Body of pancreas (tissue), 4 donors: Measurements from ENCODE around the gene ST3GAL6. TPM values are rescaled to one million over a fixed set of nuclear protein-coding genes. Genes with fewer than 3 reads are reported as not detected.

Experiments
- ATAC-seq: fragments of 150-250 bp; one replicate; pipeline ENCODE4 v1.9.1; 2016
- DNase-seq, 4 donors: peaks; one replicate each; pipeline ENCODE4 v3.0.0-alpha.2; 2019
- H3K27ac ChIP-seq, 4 donors: fragments of 200-600 bp; sonication (generic); 1 replicate in 3 of 4; 2 replicates in 1 of 4; pipeline versions ENCODE4 v1.5.1 to v1.6.1; 2016 to 2019; ENCODE audit warnings: mild to moderate bottlenecking in 1 of 4, mixed read lengths in 1 of 4, moderate library complexity in 1 of 4
- H3K27me3 ChIP-seq, 2 donors: fragments of 200-600 bp; sonication (generic); one replicate each; pipeline ENCODE4 v1.6.0; 2016; ENCODE audit warnings: mild to moderate bottlenecking in 1 of 2
- H3K36me3 ChIP-seq, 2 donors: fragments of 200-600 bp; sonication (generic); replicated peaks in 1 of 2; 2 replicates each; pipeline ENCODE4 v1.5.1; 2016; ENCODE audit warnings: low read depth in 2 of 2; ENCODE audit not compliant: insufficient read depth in 1 of 2
- H3K4me1 ChIP-seq: fragments of 200-600 bp; sonication (generic); one replicate; pipeline ENCODE4 v1.6.0; 2016
- H3K4me3 ChIP-seq, 2 donors: fragments of 200-600 bp; sonication (generic); 1 replicate in 1 of 2; 2 replicates in 1 of 2; pipeline ENCODE4 v1.5.1; 2016 to 2019
- H3K9me3 ChIP-seq, 3 donors: fragments of 200-600 bp; sonication (generic); 1 replicate in 2 of 3; 2 replicates in 1 of 3; pipeline ENCODE4 v1.5.1; 2016
- POLR2A ChIP-seq, 3 donors: fragments of 450-650 bp; IDR thresholded peaks; one replicate each; pipeline ENCODE4 v1.6.1; 2016; ENCODE audit warnings: antibody characterized with exemption in 3 of 3, mild to moderate bottlenecking in 2 of 3
- WGBS, 2 donors: methylation state at CpG; one replicate each; pipeline ENCODE4 v1.1.5; 2017; 5-methylcytosine and 5-hydroxymethylcytosine counted together
- intact Hi-C: fragments of 100-400 bp; cut with DNase I; formaldehyde crosslinking; loops from one replicate; pipeline ENCODE4 v1.15.1; 2023
- total RNA-seq, 2 donors: library from RNA; depleted of rRNA; stranded (reverse); fragments of >200 nt; gene quantifications; one replicate each; pipeline ENCODE4 v1.1.0, GENCODE V29; 2016
- TF ChIP-seq, protein P1 (sequence below), 7 experiments: fragments of 450-650 bp in 4 of 7; fragments of 200-600 bp in 3 of 7; sonication (generic) in 3 of 7; IDR thresholded peaks; one replicate each; pipeline ENCODE4 v1.5.1; 2016 to 2019; ENCODE audit warnings: antibody characterized with exemption in 7 of 7

Gene ST3GAL6
- total RNA-seq, 2 donors from 2014 or later, result 8.0 to 35.3 TPM

DNA sequence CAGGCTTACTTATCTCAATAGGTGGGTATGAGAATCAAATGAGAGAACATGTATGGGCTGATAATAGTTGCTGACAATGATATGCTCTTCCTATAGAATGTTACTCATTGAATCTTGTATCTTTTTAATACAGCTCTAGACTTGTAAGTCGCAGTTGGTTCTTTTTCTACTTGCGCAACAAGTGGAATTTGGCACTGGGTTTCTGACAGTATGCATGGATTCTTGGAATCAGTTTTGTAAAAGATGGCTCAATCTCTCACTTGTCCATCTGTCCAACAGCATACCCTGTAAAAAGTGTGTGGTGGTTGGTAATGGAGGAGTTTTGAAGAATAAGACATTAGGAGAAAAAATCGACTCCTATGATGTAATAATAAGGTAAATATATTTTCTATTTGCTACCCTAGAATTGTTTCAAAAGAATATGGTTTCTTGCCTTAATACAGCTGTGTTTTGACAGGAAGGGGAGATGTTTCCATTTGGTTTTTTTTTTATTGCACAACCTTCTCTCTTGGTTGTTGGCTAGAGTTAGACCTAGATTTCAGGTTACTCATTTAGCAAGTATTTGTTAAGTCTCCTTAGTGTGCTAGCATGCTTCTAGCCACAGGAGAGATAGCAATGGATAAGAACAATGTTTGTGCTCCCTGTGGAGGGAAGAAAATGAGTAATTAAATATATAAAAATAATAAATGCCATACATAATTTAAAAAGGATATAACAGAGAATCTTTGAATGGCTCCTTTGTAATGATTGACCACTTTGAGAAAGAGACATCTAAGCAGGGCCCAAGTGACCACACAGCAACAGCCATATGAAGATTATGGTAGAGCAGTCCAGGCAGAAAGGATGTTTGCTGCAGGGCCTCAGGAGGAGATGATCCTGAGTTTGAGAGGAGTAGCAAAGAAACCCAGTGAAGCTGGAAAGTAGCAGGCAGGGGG is 21.8 kb downstream of the ST3GAL6 start:
- H3K4me1 ChIP-seq, result peaks cover 24% of the 10 kb centered on the region
- H3K27me3 ChIP-seq, result no peaks in the 10 kb centered on the region
- H3K9me3 ChIP-seq, result no peaks in the 10 kb centered on the region
- H3K27ac ChIP-seq, result peak overlapping the region in 1 of 4 donors; percentile 60
- no peak overlapping the region for H3K4me3 ChIP-seq
- DNase-seq (no peak), ATAC-seq (peak; percentile 48)
- WGBS, 2 donors, result 66 to 75% methylated on average over 3 of the region's 3 CpGs
- TF ChIP-seq POLR2A (IDR thresholded peaks at IDR 0.05), result no peak
- TF ChIP-seq, protein P1, sequence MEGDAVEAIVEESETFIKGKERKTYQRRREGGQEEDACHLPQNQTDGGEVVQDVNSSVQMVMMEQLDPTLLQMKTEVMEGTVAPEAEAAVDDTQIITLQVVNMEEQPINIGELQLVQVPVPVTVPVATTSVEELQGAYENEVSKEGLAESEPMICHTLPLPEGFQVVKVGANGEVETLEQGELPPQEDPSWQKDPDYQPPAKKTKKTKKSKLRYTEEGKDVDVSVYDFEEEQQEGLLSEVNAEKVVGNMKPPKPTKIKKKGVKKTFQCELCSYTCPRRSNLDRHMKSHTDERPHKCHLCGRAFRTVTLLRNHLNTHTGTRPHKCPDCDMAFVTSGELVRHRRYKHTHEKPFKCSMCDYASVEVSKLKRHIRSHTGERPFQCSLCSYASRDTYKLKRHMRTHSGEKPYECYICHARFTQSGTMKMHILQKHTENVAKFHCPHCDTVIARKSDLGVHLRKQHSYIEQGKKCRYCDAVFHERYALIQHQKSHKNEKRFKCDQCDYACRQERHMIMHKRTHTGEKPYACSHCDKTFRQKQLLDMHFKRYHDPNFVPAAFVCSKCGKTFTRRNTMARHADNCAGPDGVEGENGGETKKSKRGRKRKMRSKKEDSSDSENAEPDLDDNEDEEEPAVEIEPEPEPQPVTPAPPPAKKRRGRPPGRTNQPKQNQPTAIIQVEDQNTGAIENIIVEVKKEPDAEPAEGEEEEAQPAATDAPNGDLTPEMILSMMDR (IDR thresholded peaks at IDR 0.05), result no peak
- H3K36me3 ChIP-seq, result no peaks in the 10 kb centered on the region
- intact Hi-C loops, result no loop called here

DNA sequence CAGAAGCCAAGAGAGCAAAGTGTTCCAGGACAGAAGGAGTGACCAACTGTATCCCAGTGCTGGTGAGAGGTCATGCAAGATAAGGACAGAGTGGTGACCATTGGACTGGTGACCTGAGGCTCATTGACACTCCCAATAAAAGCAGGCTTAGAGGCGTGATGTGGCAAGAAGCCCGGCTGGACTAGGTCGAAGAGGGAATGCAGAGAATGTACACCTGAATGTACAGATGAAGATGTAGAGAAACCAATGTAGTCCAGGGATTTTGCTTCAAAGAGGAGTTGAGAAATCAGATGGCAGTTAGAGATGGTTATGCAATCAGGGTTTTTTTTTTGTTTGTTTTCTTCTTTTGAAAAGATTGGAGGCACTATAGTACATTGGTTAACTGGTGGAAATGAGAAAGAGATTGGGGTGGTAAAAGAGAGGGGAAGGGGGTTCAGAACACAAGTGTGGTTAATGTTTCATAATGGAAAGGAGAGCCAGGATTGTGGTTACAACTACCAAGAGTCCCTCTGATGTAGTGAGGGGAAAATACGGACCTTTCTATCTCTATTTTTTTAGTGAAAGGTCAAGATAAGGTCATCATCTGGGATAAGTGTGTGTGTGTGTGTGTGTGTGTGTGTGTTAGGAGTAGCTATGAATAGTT is 23.3 kb downstream of the ST3GAL6 start:
- intact Hi-C loops, result no loop called here
- peaks cover 23% of the 10 kb centered on the region for H3K4me1 ChIP-seq

DNA sequence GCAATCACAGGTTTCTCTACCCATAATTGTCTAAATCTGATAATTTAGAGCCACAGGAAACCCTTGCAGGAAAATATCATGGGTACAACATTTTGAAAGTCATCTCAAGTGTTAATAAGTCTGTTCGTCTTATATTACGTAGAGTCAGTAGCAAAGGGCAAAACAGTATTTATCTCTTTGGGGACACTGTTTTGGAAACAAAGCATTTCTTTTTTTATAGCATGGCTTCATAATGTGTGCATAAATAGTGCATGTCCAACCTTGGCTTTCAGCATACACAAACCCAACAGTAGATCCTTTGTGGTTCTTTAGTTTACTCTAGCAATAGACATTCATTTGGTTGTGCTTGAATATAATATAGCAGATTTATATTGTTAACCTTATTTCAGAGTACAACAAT is 24.0 kb downstream of the ST3GAL6 start:
- peaks cover 0 to 2% of the 10 kb centered on the region in 2 donors for H3K36me3 ChIP-seq
- no peaks in the 10 kb centered on the region for H3K9me3 ChIP-seq
- H3K27me3 ChIP-seq, result no peaks in the 10 kb centered on the region
- peaks cover 23% of the 10 kb centered on the region for H3K4me1 ChIP-seq
- H3K27ac ChIP-seq, result no peak overlapping the region
- intact Hi-C loops, result no loop called here
- no peak overlapping the region for H3K4me3 ChIP-seq
- TF ChIP-seq POLR2A (IDR thresholded peaks at IDR 0.05), result no peak
- TF ChIP-seq, protein P1 (IDR thresholded peaks at IDR 0.05), result no peak
- DNase-seq, result no peak
- 44 to 46% methylated on average over 2 of the region's 2 CpGs for WGBS, 2 donors
- no peak for ATAC-seq

More for the DNA sequence above, 23.3 kb downstream of the ST3GAL6 start:
- no peaks in the 10 kb centered on the region for H3K9me3 ChIP-seq
- no peak overlapping the region for H3K27ac ChIP-seq
- ATAC-seq (no peak), DNase-seq (no peak)
- H3K4me3 ChIP-seq, result no peak overlapping the region
- H3K27me3 ChIP-seq, result no peaks in the 10 kb centered on the region
- TF ChIP-seq POLR2A (IDR thresholded peaks at IDR 0.05), result no peak
- TF ChIP-seq, protein P1 (IDR thresholded peaks at IDR 0.05), result no peak
- no peaks in the 10 kb centered on the region for H3K36me3 ChIP-seq
- 64 to 80% methylated on average over 4 of the region's 4 CpGs for WGBS, 2 donors

DNA sequence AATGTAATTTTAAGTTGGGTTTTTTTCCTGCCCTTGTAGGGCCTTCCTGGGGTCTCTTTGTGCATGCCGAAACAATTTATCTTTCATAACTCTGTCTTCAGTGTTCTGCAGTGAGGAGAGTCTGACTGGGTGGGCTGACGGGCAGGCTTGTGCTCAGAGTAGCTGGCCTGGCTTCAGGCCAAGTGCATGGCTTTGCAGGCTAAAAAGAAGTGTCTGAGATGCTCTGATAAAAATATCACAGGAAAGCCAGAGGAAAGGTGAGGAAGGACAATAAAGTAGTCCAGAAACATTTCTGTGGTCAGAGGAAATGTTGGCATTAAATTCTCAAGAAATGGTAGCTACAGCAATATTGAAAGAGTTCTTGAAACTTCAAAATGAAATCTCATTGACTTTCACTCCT is 25.5 kb downstream of the ST3GAL6 start:
- H3K27ac ChIP-seq, result no peak overlapping the region
- no peak overlapping the region for H3K4me3 ChIP-seq
- intact Hi-C loops, result no loop called here
- no peak for ATAC-seq
- TF ChIP-seq POLR2A (IDR thresholded peaks at IDR 0.05), result no peak
- TF ChIP-seq, protein P1 (IDR thresholded peaks at IDR 0.05), result no peak
- no peak for DNase-seq
- H3K4me1 ChIP-seq, result peaks cover 18% of the 10 kb centered on the region
- H3K27me3 ChIP-seq, result no peaks in the 10 kb centered on the region
- 43 to 59% methylated on average over 2 of the region's 2 CpGs for WGBS, 2 donors
- H3K36me3 ChIP-seq, result peaks cover 0 to 2% of the 10 kb centered on the region in 2 donors
- H3K9me3 ChIP-seq, result no peaks in the 10 kb centered on the region
